ENCODE measurements around the gene NEK11. TPM values are rescaled to one million over a fixed set of nuclear protein-coding genes. Genes with fewer than 3 reads are reported as not detected.
"Not testable (repeated sequence)": the region's sequence is repeated elsewhere in the genome, so short reads cannot be mapped to it uniquely, and the experiment has no call there.

NEK11 gene
- total RNA-seq, 1 donor from 2014 or later = 1.2 TPM

DNA sequence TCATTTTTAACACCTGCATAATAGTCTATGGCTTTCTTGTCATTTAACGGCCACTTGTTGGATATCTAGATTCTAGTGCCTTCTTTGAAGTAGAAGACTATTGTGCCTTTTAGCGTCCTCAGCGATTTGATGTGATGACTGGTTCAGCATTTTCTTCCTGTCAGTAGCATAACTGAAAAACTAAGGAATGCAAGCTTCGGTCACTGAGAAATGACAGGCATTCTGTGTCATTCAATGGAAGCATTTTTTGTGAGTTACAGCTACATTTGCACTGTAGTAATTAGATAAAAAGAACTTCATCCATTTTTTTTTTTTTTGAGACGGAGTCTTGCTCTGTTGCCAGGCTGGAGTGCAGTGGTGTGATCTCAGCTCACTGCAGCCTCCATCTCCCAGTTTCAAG, 10.3 kb downstream of the NEK11 start:
- DNase-seq (no peak), ATAC-seq (no peak)
- intact Hi-C loops (cut with micrococcal nuclease) = loop anchor here (10.0 kb wide), 1 partner anchor 998 kb away; the partner anchor contains the start of gene CPNE4

GRCh38 chr3:131038326-131038725, 11.6 kb downstream of the NEK11 start:
- ATAC-seq (no peak), DNase-seq (no peak)
- intact Hi-C loops (cut with micrococcal nuclease) = loop anchor here (10.0 kb wide), 1 partner anchor 996 kb away; the partner anchor contains the start of gene CPNE4

- DNase-seq, ATAC-seq: not testable (repeated sequence)
These were observed 15.8 kb downstream of the NEK11 start for GRCh38 chr3:131042271-131042985.

DNA sequence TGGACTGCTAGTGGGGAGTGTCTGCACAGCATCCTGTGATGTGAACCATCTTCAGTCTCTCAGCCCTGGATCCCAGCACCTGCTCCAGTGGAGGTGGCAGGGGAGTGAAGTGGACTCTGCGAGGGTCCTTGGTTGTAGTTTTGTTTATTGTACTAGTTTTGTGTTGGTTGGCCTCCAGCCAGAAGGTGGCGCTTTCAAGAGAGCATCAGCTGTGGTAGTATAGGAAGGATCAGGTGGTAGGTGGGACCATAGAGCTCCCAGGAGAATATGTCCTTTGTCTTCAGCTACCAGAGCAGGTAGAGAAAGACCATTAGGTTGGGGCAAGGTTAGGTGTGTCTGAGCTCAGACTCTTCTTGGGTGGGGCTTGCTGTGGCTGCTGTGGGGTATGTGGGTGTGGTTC, 20.9 kb downstream of the NEK11 start:
- intact Hi-C loops (cut with micrococcal nuclease) = no loop called here
- no peak for DNase-seq
- no peak for ATAC-seq

More at GRCh38 chr3:131042271-131042985, 15.8 kb downstream of the NEK11 start:
- intact Hi-C loops (cut with micrococcal nuclease) = not testable (repeated sequence)

DNA sequence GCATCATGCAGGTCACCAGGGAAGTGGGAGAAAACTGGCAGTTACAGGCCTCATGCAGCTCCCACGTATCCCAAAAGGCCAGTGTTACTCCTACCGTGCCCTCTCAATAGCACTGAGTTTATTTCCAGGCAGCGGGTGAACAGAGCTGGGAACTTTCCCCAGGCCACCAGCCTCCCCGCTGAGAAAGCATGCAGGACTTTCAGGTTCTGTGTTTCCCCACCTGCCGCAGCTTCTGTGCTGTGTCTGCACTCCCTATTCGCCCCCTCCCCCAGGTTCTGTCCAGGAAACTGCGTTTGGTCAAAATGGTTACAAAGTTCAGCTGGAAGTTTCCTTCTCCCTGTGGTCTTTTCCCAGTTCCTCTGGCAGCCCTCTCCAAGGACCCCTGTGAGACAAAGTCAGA, 21.4 kb downstream of the NEK11 start:
- DNase-seq (no peak), ATAC-seq (no peak)
- intact Hi-C loops (cut with micrococcal nuclease) = no loop called here

DNA sequence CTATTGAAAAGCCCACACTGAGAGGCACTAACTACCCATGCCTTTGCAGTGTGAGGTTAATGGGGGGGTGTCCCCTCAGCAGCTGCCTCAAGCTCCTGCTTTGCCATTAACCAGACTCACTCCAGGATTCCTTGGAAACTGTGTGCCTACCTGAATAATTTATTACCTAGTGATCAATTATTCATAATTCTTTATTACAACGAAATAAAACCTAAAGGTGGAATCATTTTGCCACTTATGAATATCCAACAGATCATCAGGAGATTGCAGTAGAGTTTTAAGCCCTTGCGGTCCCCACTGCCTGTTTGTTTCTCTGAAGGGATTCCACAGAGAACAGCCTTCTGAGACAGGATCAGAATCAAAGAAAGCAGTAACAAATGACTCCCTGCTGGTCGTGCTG, 23.3 kb downstream of the NEK11 start:
- ATAC-seq (no peak), DNase-seq (no peak)
- intact Hi-C loops (cut with micrococcal nuclease) = no loop called here

- intact Hi-C loops (cut with micrococcal nuclease) = no loop called here
- no peak for ATAC-seq
These were observed 26.6 kb downstream of the NEK11 start for GRCh38 chr3:131053043-131053859.

GRCh38 chr3:131067983-131068382, 41.3 kb downstream of the NEK11 start:
- ATAC-seq (peak; percentile 71), DNase-seq (peak; percentile 36)
- intact Hi-C loops (cut with micrococcal nuclease) = no loop called here

More at GRCh38 chr3:131053043-131053859, 26.6 kb downstream of the NEK11 start:
- no peak for DNase-seq

DNA sequence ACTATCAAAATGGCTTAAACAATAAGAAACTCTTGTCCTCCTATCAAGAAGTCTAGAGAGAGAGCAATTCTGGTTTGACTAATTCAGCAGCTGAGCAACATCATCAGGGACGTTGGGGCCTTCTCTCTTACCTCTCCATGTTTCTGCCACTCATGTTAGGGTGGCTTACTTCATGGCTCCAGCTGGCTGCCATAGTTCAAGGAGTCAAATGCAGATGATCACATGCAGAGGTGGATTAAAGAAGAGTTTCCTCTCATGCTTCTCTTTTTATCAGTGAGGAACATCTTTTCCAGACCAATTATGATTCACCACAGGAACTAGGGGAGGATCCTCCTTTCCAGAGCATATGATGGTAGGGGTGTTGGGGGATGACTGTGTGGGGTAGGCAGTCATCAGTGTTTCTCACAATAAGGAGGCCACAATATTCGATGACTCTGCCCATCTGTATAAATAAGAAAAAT, 45.5 kb downstream of the NEK11 start:
- no peak for ATAC-seq
- no peak for DNase-seq
- intact Hi-C loops (cut with micrococcal nuclease) = no loop called here

DNA sequence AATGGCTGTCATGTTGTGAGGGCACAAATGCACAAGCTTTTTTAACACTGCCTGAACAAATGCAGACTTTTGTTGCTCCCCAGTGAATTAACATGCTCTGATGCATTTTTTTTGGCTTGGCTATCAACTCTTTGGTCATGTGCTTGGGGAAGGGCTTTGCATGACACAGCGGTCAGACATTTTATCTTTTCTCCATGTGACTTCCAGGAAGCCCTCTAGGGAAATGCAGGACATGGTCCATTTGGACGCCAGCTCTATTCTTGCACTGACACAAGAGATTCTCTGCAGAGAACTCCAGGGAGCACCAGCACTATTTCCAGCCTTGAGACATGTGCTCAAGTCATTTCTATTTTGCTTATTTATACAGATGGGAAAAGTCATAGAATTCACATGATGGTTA, 46.2 kb downstream of the NEK11 start:
- no peak for DNase-seq
- ATAC-seq = peak; percentile 96
- intact Hi-C loops (cut with micrococcal nuclease) = no loop called here

DNA sequence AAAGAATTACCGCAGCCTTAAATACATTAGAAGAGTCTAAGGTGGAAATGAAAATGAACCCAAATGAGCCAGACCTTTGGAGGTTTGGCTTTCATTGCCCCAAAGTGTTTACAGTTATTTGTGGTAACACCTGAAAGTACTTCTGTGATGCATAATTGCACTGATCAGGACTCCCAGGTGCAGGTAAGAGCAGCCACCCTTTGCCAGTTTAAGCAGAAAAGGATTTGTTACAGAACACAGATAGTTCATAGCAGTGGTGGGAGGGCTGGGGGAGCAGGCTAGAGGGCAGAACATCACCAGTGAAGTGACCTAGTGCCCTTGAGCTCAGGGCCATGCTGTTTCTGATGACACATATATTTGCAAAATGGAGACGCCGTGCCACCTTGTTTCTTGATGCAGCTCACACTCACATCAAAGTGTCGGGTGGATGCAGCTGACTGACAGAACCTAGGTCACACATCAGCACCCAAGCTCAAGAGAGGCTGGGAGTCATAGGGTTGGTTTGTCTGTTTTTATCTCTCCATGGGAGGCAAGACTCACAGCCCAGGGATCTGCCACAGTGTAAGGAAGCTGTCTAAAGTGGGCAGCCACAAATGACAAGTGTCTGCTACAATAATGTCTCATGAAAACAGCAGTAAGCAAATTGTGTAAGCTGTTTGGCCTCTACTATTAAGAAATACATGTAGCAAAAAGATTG, 49.1 kb downstream of the NEK11 start:
- DNase-seq (no peak), ATAC-seq (no peak)
- intact Hi-C loops (cut with micrococcal nuclease) = no loop called here

DNA sequence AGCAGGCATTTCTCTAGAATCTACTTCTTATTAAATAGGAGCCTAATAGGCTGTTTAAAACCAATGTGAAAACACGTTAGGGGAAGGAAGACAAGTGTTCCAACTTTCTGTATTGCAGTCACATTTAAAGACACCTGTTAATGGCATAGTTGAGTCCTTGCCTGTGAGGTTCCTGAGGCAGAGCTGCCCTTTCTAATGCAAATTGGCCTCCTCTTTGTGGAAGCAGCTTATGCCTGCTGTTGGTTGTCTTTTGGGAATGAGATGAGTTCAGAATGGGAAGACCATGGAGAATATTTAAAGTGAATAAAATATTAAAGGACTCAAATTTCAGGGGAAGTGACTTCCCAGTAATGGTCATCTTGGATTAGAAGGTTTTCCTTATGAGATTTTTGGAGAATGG, 51.2 kb downstream of the NEK11 start:
- no peak for ATAC-seq
- no peak for DNase-seq
- intact Hi-C loops (cut with micrococcal nuclease) = no loop called here

DNA sequence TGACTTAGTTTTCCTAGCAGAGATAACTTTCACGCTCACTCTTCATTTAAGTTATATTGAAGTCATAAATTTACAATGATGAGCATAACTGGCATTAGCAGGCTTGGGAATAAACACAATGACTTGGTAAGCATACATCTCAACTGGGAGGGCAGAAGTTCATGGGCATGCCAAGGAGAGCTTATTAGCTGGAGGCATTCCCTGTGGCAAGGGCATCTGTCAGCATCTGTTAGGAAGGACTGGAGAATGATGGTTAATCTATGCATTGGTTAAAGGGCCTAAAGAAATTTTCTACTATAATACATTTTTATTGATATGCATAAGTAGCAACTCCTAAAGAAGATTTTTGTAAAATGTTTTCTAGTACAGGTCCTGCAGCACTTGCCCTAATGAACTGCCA, 52.4 kb downstream of the NEK11 start:
- ATAC-seq (no peak), DNase-seq (no peak)
- intact Hi-C loops (cut with micrococcal nuclease) = no loop called here

DNA sequence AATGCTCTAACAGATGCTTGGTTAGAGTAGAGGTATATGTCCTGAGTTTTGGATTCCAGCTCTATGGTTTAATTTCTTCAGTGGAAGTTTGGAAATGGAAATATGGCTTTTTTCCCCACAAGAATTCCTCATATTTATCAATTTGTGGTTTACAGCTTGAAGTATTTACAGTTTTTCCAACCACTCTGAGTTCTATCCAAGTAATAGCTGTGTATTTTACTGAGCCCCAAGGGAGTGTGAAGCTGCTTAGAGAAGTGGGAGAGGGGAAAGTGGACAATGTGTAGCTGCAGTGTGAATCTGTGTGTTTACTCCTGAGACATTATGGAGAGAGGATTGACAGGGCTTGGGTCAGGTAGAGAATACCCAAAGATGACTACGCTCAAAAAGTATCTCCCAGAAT, 54.5 kb downstream of the NEK11 start:
- intact Hi-C loops (cut with micrococcal nuclease) = no loop called here
- no peak for ATAC-seq
- DNase-seq = no peak

GRCh38 chr3:131082246-131082645, 55.6 kb downstream of the NEK11 start:
- DNase-seq = no peak
- ATAC-seq = no peak
- intact Hi-C loops (cut with micrococcal nuclease) = no loop called here

DNA sequence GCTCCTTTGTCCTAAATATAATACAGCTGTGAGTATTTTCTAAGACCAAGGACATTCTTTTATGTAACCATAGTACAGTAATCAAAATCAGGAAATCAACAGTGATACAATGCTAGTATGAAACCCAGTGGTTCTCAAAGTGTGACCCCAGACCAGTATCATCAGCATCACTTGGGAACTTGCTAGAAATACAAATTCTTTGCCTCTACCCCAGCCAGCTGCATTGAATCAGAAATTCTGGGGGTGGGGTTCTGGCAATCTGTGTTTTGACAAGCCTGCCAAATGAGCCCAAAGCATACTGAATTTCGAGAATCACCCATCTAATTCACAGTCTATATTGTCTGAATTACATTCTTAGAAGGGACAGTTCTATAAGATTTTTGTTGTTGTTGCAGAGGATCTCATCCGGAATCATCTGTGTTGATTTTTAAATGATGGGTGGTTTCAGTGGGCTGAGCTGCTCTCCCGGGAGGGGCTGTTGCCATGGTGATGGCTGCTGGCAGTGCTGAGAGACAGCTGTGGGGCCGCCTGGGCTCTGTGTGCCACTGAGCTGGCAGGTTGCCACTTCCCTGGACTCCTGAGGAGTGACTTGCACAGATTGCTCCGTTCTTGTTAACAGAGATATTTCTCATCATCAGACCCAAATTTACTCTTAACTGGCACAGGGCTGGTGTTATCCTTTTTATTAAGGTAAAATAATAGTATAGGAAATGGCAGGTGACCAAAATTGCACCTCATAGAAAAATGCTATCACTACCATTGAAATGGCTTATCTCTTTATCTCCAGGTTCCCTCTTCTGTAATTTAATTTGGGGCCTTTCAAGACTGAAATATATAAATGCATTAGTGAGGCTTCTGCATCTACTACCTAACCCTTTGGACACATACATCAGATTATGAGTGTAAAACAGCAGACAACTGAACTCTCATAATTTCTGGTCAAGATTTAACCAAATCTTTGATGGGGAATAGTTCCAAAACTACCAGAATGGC, 56.5 kb downstream of the NEK11 start:
- intact Hi-C loops (cut with micrococcal nuclease) = no loop called here
- peak; percentile 62 for DNase-seq
- peak; percentile 42 for ATAC-seq

GRCh38 chr3:131091768-131092167, 65.1 kb downstream of the NEK11 start:
- DNase-seq (no peak), ATAC-seq (no peak)
- intact Hi-C loops (cut with micrococcal nuclease) = no loop called here

DNA sequence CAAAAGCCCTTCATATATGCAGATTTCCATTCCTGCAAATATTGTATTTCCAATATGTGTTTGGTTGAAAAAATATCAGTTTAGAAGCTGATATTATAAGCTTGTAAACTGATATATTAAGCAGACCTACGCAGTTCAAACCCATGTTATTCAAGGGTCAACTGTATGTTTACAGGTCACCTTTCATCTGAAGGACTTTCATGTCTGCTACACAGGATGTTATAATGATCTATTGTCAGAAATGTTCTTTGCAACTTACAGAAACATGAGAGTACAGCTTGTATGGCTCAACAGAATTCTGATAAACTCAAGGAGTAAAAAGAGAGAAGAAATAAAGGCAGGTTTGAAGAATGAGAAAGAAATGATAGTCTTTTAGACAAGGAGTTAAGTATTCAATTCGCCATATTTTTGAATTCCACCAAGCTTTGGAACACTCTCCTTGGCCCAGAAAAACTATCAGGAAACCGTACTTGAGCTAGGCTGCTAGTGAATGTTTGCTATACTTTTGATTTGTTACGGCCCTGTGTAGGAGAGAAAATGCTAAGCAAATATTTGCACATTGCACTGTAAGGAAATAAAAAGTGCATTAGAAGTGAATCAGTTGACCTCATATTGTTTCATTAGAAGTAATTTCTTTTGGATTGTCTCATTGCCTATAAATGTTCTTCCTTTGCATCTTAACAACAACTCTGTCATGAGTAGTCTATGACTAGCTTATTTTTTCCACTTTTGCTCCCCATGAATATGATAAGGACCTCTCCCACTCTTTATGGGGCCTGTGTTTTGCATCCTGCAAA, 81.2 kb downstream of the NEK11 start:
- ATAC-seq = no peak

More for the DNA sequence above, 81.2 kb downstream of the NEK11 start:
- intact Hi-C loops (cut with micrococcal nuclease) = no loop called here
- no peak for DNase-seq
